ENCODE data around the gene RNF212B. TPM values are rescaled to one million over a fixed set of nuclear protein-coding genes. Genes with fewer than 3 reads are reported as not detected.
A peak's percentile ranks its signal among the peaks of the same experiment; 100 is the strongest.

RNF212B gene
- total and polyA plus RNA-seq, 10 of the 15 experiments (the other 5 are each of a cell fraction or from before 2014, with no cell fraction given), result not detected

DNA sequence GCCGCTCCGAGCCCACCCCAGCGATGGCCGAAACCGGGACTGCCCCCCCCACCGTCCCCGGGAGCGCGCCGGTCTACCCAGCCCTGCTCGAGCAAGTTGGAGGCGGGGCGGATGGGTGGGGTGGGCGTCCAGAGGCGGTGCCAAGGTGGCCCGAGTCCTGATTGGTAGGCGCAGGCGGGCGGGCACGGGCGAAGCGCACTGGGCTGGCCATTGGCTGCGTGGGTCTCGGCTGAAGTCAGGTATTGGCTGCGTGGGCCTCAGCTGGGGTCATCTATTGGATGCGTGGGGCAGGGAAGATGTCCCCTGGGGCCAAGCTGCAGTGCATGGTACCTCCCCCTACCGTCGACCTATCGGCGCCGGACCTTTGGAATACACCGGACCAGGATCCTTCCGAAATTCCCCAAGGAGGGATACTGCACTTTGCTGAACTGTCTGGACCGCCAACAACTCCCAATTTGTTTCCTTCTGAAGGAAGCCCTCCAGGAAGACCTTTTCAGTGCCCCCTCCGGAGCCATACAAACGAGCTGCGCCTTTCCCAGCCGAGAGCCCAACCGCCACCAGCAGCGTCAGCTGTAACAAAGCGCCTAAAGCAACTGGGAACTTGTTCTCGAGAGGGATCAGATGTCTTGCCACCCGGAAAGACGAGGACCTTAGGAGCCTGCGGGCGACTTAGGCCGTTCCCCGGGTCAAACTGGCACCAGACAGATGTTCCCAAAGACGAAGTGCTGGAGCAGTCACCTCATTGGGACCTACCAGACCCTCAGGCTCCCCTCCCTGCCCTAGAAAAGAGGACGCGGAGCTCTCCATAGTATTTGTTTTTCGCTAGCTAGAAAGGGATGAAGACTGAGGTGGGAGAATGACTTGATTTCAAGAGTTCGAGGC lies 48.5 kb downstream of the RNF212B start, which contains the start of gene HOMEZ (continued):
- TF ChIP-seq NKRF (conservative IDR thresholded peaks at IDR 0.05) (peak; percentile 82), RUNX3 (IDR thresholded peaks at IDR 0.05; ENCODE audit: low read length) (no peak; the same call in 1 of the 2 replicates), RAD51 (IDR thresholded peaks at IDR 0.05) (no peak), ZNF274 (IDR thresholded peaks at IDR 0.05; ENCODE audit: insufficient read depth, insufficient read length) (no peak), SIN3A (IDR thresholded peaks at IDR 0.05; ENCODE audit: low read depth, low read length) (peak; percentile 30; the same call in 1 of the 2 replicates), ASH2L (IDR thresholded peaks at IDR 0.05; ENCODE audit: borderline replicate concordance, low read depth) (no peak), E4F1 (IDR thresholded peaks at IDR 0.05; ENCODE audit: borderline replicate concordance, partially characterized antibody) (peak; percentile 17), POLR2A (IDR thresholded peaks at IDR 0.05; ENCODE audit: low read depth, low read length) (peak; percentile 71), JUND (IDR thresholded peaks at IDR 0.05; ENCODE audit: low read depth, low read length) (no peak), BCLAF1 (IDR thresholded peaks at IDR 0.05) (no peak), POLR2AphosphoS2 (IDR thresholded peaks at IDR 0.05; ENCODE audit: low read depth, low read length) (0 out of 2 replicates have a peak, but pooled peaks have one; percentile 51)
- TF ChIP-seq, protein P1, sequence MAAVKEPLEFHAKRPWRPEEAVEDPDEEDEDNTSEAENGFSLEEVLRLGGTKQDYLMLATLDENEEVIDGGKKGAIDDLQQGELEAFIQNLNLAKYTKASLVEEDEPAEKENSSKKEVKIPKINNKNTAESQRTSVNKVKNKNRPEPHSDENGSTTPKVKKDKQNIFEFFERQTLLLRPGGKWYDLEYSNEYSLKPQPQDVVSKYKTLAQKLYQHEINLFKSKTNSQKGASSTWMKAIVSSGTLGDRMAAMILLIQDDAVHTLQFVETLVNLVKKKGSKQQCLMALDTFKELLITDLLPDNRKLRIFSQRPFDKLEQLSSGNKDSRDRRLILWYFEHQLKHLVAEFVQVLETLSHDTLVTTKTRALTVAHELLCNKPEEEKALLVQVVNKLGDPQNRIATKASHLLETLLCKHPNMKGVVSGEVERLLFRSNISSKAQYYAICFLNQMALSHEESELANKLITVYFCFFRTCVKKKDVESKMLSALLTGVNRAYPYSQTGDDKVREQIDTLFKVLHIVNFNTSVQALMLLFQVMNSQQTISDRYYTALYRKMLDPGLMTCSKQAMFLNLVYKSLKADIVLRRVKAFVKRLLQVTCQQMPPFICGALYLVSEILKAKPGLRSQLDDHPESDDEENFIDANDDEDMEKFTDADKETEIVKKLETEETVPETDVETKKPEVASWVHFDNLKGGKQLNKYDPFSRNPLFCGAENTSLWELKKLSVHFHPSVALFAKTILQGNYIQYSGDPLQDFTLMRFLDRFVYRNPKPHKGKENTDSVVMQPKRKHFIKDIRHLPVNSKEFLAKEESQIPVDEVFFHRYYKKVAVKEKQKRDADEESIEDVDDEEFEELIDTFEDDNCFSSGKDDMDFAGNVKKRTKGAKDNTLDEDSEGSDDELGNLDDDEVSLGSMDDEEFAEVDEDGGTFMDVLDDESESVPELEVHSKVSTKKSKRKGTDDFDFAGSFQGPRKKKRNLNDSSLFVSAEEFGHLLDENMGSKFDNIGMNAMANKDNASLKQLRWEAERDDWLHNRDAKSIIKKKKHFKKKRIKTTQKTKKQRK (IDR thresholded peaks at IDR 0.05; ENCODE audit: low read depth, low read length), result peak; percentile 62
- TF ChIP-seq, protein P2, sequence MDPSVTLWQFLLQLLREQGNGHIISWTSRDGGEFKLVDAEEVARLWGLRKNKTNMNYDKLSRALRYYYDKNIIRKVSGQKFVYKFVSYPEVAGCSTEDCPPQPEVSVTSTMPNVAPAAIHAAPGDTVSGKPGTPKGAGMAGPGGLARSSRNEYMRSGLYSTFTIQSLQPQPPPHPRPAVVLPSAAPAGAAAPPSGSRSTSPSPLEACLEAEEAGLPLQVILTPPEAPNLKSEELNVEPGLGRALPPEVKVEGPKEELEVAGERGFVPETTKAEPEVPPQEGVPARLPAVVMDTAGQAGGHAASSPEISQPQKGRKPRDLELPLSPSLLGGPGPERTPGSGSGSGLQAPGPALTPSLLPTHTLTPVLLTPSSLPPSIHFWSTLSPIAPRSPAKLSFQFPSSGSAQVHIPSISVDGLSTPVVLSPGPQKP (IDR thresholded peaks at IDR 0.05; ENCODE audit: low read depth, low read length), result no peak
- TF ChIP-seq, protein P3, sequence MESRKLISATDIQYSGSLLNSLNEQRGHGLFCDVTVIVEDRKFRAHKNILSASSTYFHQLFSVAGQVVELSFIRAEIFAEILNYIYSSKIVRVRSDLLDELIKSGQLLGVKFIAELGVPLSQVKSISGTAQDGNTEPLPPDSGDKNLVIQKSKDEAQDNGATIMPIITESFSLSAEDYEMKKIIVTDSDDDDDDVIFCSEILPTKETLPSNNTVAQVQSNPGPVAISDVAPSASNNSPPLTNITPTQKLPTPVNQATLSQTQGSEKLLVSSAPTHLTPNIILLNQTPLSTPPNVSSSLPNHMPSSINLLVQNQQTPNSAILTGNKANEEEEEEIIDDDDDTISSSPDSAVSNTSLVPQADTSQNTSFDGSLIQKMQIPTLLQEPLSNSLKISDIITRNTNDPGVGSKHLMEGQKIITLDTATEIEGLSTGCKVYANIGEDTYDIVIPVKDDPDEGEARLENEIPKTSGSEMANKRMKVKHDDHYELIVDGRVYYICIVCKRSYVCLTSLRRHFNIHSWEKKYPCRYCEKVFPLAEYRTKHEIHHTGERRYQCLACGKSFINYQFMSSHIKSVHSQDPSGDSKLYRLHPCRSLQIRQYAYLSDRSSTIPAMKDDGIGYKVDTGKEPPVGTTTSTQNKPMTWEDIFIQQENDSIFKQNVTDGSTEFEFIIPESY (IDR thresholded peaks at IDR 0.05), result no peak

Data from GM12878 (cell line).